K562 (cell line): Measurements from ENCODE around the gene ABCB4. TPM values are rescaled to one million over a fixed set of nuclear protein-coding genes. Genes with fewer than 3 reads are reported as not detected.
A peak's percentile ranks its signal among the peaks of the same experiment; 100 is the strongest.

Experiments used
- BRD9 ChIP-seq: fragments of 450-650 bp; IDR thresholded peaks from 2 replicates; pipeline ENCODE4 v1.6.1; 2018; ENCODE audit warnings: low read depth; ENCODE audit not compliant: partially characterized antibody
- CEBPG ChIP-seq, 3 experiments: fragments of 200-800 bp in 1 of 3; sonication (Bioruptor generic) in 1 of 3; sonication (generic) in 1 of 3; formaldehyde crosslinking in 1 of 3; IDR thresholded peaks in 2 of 3; conservative IDR thresholded peaks in 1 of 3; 2 replicates each; pipeline versions ENCODE4 v1.6.1 to v1.8.0; 2016 to 2022; ENCODE audit warnings: missing compliant biosample characterization in 2 of 3, missing genetic modification characterization in 2 of 3, mild to moderate bottlenecking in 1 of 3, missing genetic modification reagents in 1 of 3
- HNRNPK ChIP-seq: fragments of 200-400 bp; formaldehyde crosslinking; IDR thresholded peaks from one replicate; pipeline ENCODE4 v1.6.1; 2018; ENCODE audit warnings: mild to moderate bottlenecking, low read depth, low read length; ENCODE audit not compliant: poor library complexity, severe bottlenecking
- LEF1 ChIP-seq: fragments of 450-650 bp; IDR thresholded peaks from 2 replicates; pipeline ENCODE4 v1.6.1; 2016; ENCODE audit warnings: mild to moderate bottlenecking
- MEIS2 ChIP-seq: fragments of 450-650 bp; IDR thresholded peaks from 2 replicates; pipeline ENCODE4 v1.6.1; 2014; ENCODE audit warnings: mild to moderate bottlenecking; ENCODE audit not compliant: partially characterized antibody
- MYC ChIP-seq, 2 experiments: fragments of 250-450 bp in 1 of 2; sonication (Bioruptor Pico) in 1 of 2; IDR thresholded peaks; 2 replicates each; pipeline versions ENCODE4 v1.5.1 to v1.6.1; 2012 to 2021; ENCODE audit warnings: low read depth in 2 of 2, borderline replicate concordance in 1 of 2, improper control_type of control experiment in 1 of 2, low read length in 1 of 2, mild to moderate bottlenecking in 1 of 2, moderate library complexity in 1 of 2
- polyA plus RNA-seq, 8 experiments: library from polyadenylated mRNA; depleted of rRNA in 4 of 8; stranded (reverse) in 5 of 8; unstranded in 3 of 8; fragments of >200 nt; fragmentation: Nextera tagmentation in 2 of 8; fragmentation: Illumina TruSeq in 1 of 8; extraction: Ambion mirVana in 2 of 8; extraction: Trizol in 1 of 8; gene quantifications; 2 replicates each; pipeline versions ENCODE4 v1.2.1 to v1.2.3, GENCODE V29; 2011 to 2014; ENCODE audit warnings: inconsistent platforms in 1 of 8, missing spikeins in 1 of 8
- total RNA-seq, 7 experiments: library from RNA; depleted of rRNA in 6 of 7; stranded (reverse); fragments of >200 nt in 6 of 7; fragmentation: Illumina TruSeq in 2 of 7; extraction: Trizol in 2 of 7; gene quantifications; 2 replicates each; pipeline versions ENCODE4 v1.2.1 to v1.2.3, GENCODE V29; 2011 to 2021; ENCODE audit warnings: low replicate concordance in 1 of 7
- TF ChIP-seq, protein P1 (sequence below), 2 experiments: IDR thresholded peaks in 1 of 2; conservative IDR thresholded peaks in 1 of 2; 2 replicates each; pipeline ENCODE4 v1.6.1; 2016; ENCODE audit warnings: low read depth in 2 of 2, mild to moderate bottlenecking in 1 of 2, missing compliant biosample characterization in 1 of 2, missing genetic modification characterization in 1 of 2, moderate library complexity in 1 of 2
- TF ChIP-seq, protein P2 (sequence below): fragments of 250-450 bp; sonication (Bioruptor Pico); IDR thresholded peaks from 2 replicates; pipeline ENCODE4 v1.4.0; 2020; ENCODE audit warnings: mild to moderate bottlenecking

Gene ABCB4
- total and polyA plus RNA-seq, 9 of the 15 experiments (the other 6 are each of a cell fraction or from before 2014, with no cell fraction given) = 0.06 to 0.73 (median 0.40) TPM

DNA sequence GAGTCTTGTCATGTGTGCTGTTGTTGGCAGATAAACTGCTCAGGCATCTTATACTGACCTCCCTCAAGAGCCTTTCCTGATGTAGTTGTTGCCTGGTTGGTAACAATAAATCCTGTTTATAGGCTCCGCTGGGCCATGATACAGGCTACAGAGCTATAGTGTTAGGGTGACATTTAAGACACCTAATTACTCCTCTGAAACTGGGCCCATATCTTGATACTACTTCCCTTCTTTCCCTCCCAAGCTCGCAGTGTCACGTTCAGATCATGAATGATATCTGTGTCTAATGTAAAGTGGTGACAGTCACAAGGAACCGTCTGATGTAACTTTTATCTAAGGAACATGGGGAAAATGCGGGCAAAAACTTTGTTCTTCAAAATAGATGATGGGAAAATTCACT is 94.6 kb downstream of the ABCB4 start (continued):
- TF ChIP-seq, protein P1, sequence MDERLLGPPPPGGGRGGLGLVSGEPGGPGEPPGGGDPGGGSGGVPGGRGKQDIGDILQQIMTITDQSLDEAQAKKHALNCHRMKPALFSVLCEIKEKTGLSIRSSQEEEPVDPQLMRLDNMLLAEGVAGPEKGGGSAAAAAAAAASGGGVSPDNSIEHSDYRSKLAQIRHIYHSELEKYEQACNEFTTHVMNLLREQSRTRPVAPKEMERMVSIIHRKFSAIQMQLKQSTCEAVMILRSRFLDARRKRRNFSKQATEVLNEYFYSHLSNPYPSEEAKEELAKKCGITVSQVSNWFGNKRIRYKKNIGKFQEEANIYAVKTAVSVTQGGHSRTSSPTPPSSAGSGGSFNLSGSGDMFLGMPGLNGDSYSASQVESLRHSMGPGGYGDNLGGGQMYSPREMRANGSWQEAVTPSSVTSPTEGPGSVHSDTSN (CRISPR knock-in tag; IDR thresholded peaks at IDR 0.05; ENCODE audit: low read depth) = no peak
- TF ChIP-seq, protein P1 (tag; conservative IDR thresholded peaks at IDR 0.05; ENCODE audit: low read depth) = peak; percentile 32; the same call in 1 of the 2 replicates
- TF ChIP-seq MYC (IDR thresholded peaks at IDR 0.05; ENCODE audit: low read depth, low read length) (peak; percentile 38; the same call in 1 of the 2 replicates), MYC (CRISPR knock-in tag; IDR thresholded peaks at IDR 0.05; ENCODE audit: borderline replicate concordance, low read depth) (no peak), CEBPG (CRISPR knock-in tag; IDR thresholded peaks at IDR 0.05) (no peak), CEBPG (tag; conservative IDR thresholded peaks at IDR 0.05 in 1 of 2, IDR thresholded peaks at IDR 0.05 in 1 of 2) (0 out of 4 replicates have a peak, but pooled peaks of 1 of the 2 experiments have one; percentile 15), BRD9 (peak; percentile 23), LEF1 (peak; percentile 56; the same call in 1 of the 2 replicates), HNRNPK (no peak), MEIS2 (peak; percentile 65)
- TF ChIP-seq, protein P2, sequence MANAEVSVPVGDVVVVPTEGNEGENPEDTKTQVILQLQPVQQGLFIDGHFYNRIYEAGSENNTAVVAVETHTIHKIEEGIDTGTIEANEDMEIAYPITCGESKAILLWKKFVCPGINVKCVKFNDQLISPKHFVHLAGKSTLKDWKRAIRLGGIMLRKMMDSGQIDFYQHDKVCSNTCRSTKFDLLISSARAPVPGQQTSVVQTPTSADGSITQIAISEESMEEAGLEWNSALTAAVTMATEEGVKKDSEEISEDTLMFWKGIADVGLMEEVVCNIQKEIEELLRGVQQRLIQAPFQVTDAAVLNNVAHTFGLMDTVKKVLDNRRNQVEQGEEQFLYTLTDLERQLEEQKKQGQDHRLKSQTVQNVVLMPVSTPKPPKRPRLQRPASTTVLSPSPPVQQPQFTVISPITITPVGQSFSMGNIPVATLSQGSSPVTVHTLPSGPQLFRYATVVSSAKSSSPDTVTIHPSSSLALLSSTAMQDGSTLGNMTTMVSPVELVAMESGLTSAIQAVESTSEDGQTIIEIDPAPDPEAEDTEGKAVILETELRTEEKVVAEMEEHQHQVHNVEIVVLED = peak; percentile 33; the same call in 1 of the 2 replicates
